MCF 10A (cell line): ENCODE measurements around the gene DDC. TPM values are rescaled to one million over a fixed set of nuclear protein-coding genes. Genes with fewer than 3 reads are reported as not detected.
A peak's percentile ranks its signal among the peaks of the same experiment; 100 is the strongest.
"Not testable (repeated sequence)": the region's sequence is repeated elsewhere in the genome, so short reads cannot be mapped to it uniquely, and the experiment has no call there.

Source experiments
- BruUV-seq: library from RNA; stranded (reverse); fragments of 400-500 nt; replicated peaks from 2 replicates; lab custom pipeline; 2021; lab: Mats Ljungman, UMichigan
- CTCF ChIA-PET: fragments of 300-600 bp; sonication (Branson Sonifier 250); formaldehyde crosslinking; extraction: SDS; loops from one replicate; lab custom pipeline; 2021; ENCODE audit warnings: antibody characterized with exemption, inconsistent platforms; lab: Yijun Ruan, JAX
- POLR2A ChIA-PET: fragments of 300-600, 350-650 bp; sonication (Branson Sonifier 250); formaldehyde crosslinking; extraction: SDS; loops from one replicate; lab custom pipeline; 2020; ENCODE audit warnings: antibody characterized with exemption, inconsistent platforms; lab: Yijun Ruan, JAX
- DNase-seq: peaks from one replicate; pipeline ENCODE4 v3.0.0-alpha.2; 2018; ENCODE audit not compliant: unreplicated experiment
- H3K27ac Mint-ChIP-seq: one replicate; pipeline ENCODE4 v1.8.0; 2022; ENCODE audit warnings: mild to moderate bottlenecking, low read depth, mixed read lengths; ENCODE audit not compliant: unreplicated experiment
- H3K27me3 Mint-ChIP-seq: one replicate; pipeline ENCODE4 v1.8.0; 2022; ENCODE audit warnings: mixed read lengths; ENCODE audit not compliant: insufficient read depth, unreplicated experiment
- H3K36me3 Mint-ChIP-seq: one replicate; pipeline ENCODE4 v1.8.0; 2022; ENCODE audit warnings: mild to moderate bottlenecking, moderate library complexity, mixed read lengths; ENCODE audit not compliant: insufficient read depth, unreplicated experiment
- H3K4me1 Mint-ChIP-seq: one replicate; pipeline ENCODE4 v1.8.0; 2022; ENCODE audit warnings: mixed read lengths; ENCODE audit not compliant: insufficient read depth, unreplicated experiment
- H3K4me3 Mint-ChIP-seq: one replicate; pipeline ENCODE4 v1.8.0; 2022; ENCODE audit warnings: mild to moderate bottlenecking, moderate library complexity, mixed read lengths; ENCODE audit not compliant: unreplicated experiment
- H3K9me3 Mint-ChIP-seq: one replicate; pipeline ENCODE4 v1.8.0; 2022; ENCODE audit warnings: mixed read lengths; ENCODE audit not compliant: unreplicated experiment
- intact Hi-C: fragments of 100-400 bp; cut with micrococcal nuclease; formaldehyde crosslinking; loops from 2 replicates; pipeline ENCODE4 v1.14.1; 2022
- total RNA-seq: library from RNA; stranded (reverse); gene quantifications from 2 replicates; pipeline ENCODE4 v1.2.3, GENCODE V29; 2022
- TF ChIP-seq, protein P1 (sequence below): fragments of 200-600 bp; IDR thresholded peaks from one replicate; pipeline ENCODE4 v1.8.0; 2022; ENCODE audit warnings: antibody characterized with exemption, mild to moderate bottlenecking; ENCODE audit not compliant: unreplicated experiment

Gene DDC
- total RNA-seq, 1 experiment from 2014 or later, result 0.79 TPM

DNA sequence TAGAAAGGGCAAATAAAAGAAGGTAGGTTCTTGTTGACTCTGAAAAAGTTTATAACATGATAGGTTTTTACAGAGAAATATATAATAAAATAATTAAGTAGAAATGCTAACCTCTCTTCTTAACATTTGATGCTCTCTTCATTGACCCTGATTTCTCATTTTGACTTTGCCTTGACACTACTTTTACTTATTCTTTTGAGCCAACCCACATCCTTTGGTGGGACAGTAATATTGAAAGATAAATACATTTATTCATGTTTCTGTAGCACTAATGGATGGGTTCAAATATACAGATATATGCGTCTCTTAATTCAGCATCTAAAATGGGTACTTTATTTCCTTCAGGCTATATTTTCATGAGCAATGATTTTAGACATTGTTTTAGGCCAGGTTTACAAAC is 34.4 kb downstream of the DDC start:
- H3K4me3 Mint-ChIP-seq, result no peak overlapping the region
- TSS peak; percentile 68 for BruUV-seq
- no peak for DNase-seq
- peak overlapping the region; percentile 89 for H3K27ac Mint-ChIP-seq
- H3K36me3 Mint-ChIP-seq, result peaks cover 6% of the 10 kb centered on the region
- no peaks in the 10 kb centered on the region for H3K27me3 Mint-ChIP-seq
- POLR2A ChIA-PET, result interaction anchor here (1.1 to 2.5 kb wide), 3 partner anchors 17 to 32 kb away, joined by 4 to 31 read pairs (median 7); no protein-coding TSS in a partner anchor
- H3K4me1 Mint-ChIP-seq, result peaks cover 29% of the 10 kb centered on the region
- intact Hi-C loops, result no loop called here
- no peaks in the 10 kb centered on the region for H3K9me3 Mint-ChIP-seq
- TF ChIP-seq, protein P1, sequence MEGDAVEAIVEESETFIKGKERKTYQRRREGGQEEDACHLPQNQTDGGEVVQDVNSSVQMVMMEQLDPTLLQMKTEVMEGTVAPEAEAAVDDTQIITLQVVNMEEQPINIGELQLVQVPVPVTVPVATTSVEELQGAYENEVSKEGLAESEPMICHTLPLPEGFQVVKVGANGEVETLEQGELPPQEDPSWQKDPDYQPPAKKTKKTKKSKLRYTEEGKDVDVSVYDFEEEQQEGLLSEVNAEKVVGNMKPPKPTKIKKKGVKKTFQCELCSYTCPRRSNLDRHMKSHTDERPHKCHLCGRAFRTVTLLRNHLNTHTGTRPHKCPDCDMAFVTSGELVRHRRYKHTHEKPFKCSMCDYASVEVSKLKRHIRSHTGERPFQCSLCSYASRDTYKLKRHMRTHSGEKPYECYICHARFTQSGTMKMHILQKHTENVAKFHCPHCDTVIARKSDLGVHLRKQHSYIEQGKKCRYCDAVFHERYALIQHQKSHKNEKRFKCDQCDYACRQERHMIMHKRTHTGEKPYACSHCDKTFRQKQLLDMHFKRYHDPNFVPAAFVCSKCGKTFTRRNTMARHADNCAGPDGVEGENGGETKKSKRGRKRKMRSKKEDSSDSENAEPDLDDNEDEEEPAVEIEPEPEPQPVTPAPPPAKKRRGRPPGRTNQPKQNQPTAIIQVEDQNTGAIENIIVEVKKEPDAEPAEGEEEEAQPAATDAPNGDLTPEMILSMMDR, result no peak
- CTCF ChIA-PET, result interaction anchor here (1.2 kb wide), 2 partner anchors 32 to 42 kb away, joined by 3 read pairs; no protein-coding TSS in a partner anchor

DNA sequence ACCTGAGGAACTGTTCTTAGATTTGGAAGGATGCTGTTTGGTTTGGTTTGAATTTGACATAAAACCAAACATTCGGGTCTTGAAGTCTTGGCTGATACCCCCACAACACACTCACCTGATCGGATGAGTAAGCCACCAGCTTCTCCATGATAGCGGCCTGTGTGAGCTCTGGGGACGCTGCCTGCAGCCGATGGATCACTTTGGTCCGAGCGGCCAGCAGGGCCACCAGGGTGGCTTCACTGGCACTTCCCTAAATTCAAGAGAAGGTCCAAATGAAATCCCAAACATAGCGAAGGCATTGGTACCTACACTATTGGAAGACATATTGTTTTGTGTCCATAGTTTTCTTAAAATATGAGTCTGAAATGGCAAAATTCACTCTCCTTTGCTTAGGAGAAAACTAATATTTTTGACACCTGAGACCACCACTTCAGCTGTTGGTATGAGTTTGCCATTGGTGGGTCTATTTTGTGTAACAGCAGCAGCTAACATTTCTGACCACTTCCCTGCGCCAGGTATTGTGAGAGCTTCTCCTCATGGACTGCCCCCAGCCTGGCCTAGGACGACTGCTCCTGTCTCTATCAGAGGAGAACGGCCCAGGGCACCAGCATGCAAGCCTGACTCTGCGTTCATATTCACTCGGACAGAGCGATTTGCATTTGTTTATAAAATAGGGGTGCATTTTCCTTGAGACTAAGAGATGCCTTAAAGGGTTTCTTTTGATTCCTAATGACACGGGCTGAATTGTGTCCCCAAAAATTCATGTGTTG is 35.9 kb downstream of the DDC start:
- Mint-ChIP-seq H3K9me3 (no peaks in the 10 kb centered on the region), H3K27ac (no peak overlapping the region), H3K27me3 (no peaks in the 10 kb centered on the region), H3K36me3 (no peaks in the 10 kb centered on the region), H3K4me1 (peaks cover 17% of the 10 kb centered on the region), H3K4me3 (no peak overlapping the region)
- no peak for DNase-seq
- BruUV-seq, result no TSS peak
- intact Hi-C loops, result no loop called here
- TF ChIP-seq, protein P1, result no peak
- POLR2A ChIA-PET, result interaction anchor here (1.2 kb wide), 1 partner anchor 26 kb away, joined by 4 read pairs; no protein-coding TSS in a partner anchor
- CTCF ChIA-PET, result interaction anchor here (0.5 kb wide), 1 partner anchor 577 kb away, joined by 3 read pairs; no protein-coding TSS in a partner anchor

DNA sequence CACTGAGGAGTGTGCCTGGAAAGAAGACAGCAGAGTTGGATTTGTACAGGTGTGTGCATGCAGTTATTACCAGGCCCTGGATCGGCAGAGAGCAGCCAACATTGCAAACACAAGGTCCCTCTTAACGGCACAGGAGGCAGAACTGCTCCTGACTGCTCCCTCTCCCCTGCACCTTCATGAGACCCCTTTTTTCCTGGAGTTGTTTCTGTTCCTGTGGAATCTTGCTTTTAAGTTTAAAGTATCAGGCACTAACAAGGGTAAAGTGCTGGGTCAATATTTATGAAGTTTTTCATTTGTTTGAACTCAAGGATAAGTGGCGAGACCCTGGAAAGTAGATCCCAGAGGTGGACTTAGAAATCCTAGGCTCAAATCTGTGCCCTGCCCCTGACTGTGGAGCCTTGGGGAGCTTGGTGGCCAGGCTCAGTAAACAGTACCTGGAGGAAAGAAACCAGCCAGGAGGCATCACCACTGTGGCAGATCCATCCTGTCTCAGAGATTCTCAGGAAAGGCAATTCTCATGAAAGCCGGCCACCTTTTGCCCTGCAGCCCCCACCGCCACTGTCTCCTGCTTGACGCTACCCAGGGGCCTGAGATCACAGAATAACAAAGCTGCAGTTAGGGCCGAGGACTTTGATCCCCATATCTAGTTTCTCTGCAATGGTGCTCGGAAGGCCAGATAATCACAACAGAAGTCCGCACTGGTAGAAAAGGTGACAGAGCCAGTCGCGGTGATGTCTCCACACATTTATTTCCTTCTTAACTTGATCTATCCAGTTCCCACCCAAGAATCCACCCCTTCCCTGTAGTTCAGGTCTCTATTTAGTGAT is 36.7 kb downstream of the DDC start:
- BruUV-seq, result no TSS peak
- peaks cover 12% of the 10 kb centered on the region for H3K4me1 Mint-ChIP-seq
- H3K9me3 Mint-ChIP-seq, result no peaks in the 10 kb centered on the region
- DNase-seq, result no peak
- H3K27me3 Mint-ChIP-seq, result no peaks in the 10 kb centered on the region
- H3K36me3 Mint-ChIP-seq, result no peaks in the 10 kb centered on the region
- TF ChIP-seq, protein P1, result no peak
- POLR2A ChIA-PET, result interaction anchor here (1.2 kb wide), 1 partner anchor 25 kb away, joined by 4 read pairs; no protein-coding TSS in a partner anchor
- no peak overlapping the region for H3K4me3 Mint-ChIP-seq
- H3K27ac Mint-ChIP-seq, result no peak overlapping the region
- intact Hi-C loops, result no loop called here
- CTCF ChIA-PET, result interaction anchor here (0.5 kb wide), 1 partner anchor 578 kb away, joined by 3 read pairs; no protein-coding TSS in a partner anchor

DNA sequence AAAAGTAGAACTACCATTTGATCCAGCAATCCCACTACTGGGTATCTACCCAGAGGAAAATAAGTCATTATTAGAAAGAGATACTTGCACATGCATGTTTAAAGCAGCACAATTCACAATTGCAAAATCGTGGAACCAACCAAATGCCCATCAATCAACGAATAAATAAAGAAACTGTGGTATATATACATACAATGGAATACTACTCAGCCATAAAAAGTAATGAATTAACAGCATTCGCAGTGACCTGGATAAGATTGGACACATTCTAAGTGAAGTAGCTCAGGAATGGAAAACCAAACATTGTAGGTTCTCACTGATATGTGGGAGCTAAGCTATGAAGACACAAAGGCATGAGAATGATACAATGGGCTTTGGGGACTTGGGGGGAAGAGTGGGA is 45.9 kb downstream of the DDC start:
- intact Hi-C loops, H3K36me3 Mint-ChIP-seq, H3K27ac Mint-ChIP-seq, H3K4me1 Mint-ChIP-seq, BruUV-seq, H3K4me3 Mint-ChIP-seq, H3K27me3 Mint-ChIP-seq, DNase-seq, POLR2A ChIA-PET: not testable (repeated sequence)
- CTCF ChIA-PET, result interaction anchor here (0.5 kb wide), 1 partner anchor 114 kb away, joined by 3 read pairs; no protein-coding TSS in a partner anchor
- peaks cover 22% of the 10 kb centered on the region for H3K9me3 Mint-ChIP-seq
